Activated CD4-positive, alpha-beta T cell treated with anti-CD3 and anti-CD28 coated beads for 4 hours (primary cell): ENCODE data around the gene NRSN2.
"Not testable (repeated sequence)": the region's sequence is repeated elsewhere in the genome, so short reads cannot be mapped to it uniquely, and the experiment has no call there.

Source experiments
- DNase-seq, 2 donors: peaks; one replicate each; pipeline ENCODE4 v3.0.0-alpha.2; 2020

Gene NRSN2

GRCh38 chr20:356745-357144 is 9.8 kb downstream of the NRSN2 start:
- DNase-seq, result no peak

GRCh38 chr20:358891-359555 is 12.1 kb downstream of the NRSN2 start:
- DNase-seq, result no peak

GRCh38 chr20:361561-361960 is 14.7 kb downstream of the NRSN2 start:
- no peak for DNase-seq

- DNase-seq, result peak; percentile 21 to 38
Observed at GRCh38 chr20:362271-363254, 15.7 kb downstream of the NRSN2 start.

GRCh38 chr20:363319-364078 is 16.6 kb downstream of the NRSN2 start:
- DNase-seq, result no peak

- DNase-seq, result no peak
Observed at GRCh38 chr20:364905-365794, 18.2 kb downstream of the NRSN2 start.

- no peak for DNase-seq
Observed at GRCh38 chr20:366041-366718, 19.3 kb downstream of the NRSN2 start.

- no peak for DNase-seq
Observed at GRCh38 chr20:366719-367485, 20.0 kb downstream of the NRSN2 start.

- DNase-seq, result no peak
Observed at GRCh38 chr20:367486-367887, 20.6 kb downstream of the NRSN2 start.

- DNase-seq, result no peak
Observed at GRCh38 chr20:368915-369314, 22.0 kb downstream of the NRSN2 start.

GRCh38 chr20:370151-370600 is 23.3 kb downstream of the NRSN2 start:
- DNase-seq, result no peak

- DNase-seq, result no peak
Observed at GRCh38 chr20:370977-371754, 24.3 kb downstream of the NRSN2 start.

- no peak for DNase-seq
Observed at GRCh38 chr20:371755-372542, 25.0 kb downstream of the NRSN2 start.

- DNase-seq, result not testable (repeated sequence)
Observed at GRCh38 chr20:372543-373082, 25.7 kb downstream of the NRSN2 start.

- no peak for DNase-seq
Observed at GRCh38 chr20:373171-373890, 26.4 kb downstream of the NRSN2 start.

GRCh38 chr20:375265-375889 is 28.5 kb downstream of the NRSN2 start:
- no peak for DNase-seq

GRCh38 chr20:376089-376488 is 29.2 kb downstream of the NRSN2 start:
- no peak for DNase-seq

GRCh38 chr20:376750-377149 is 29.8 kb downstream of the NRSN2 start:
- DNase-seq, result no peak
